KOPT-K1 (cell line): ENCODE results near the gene UNK.
"Not testable (repeated sequence)": the region's sequence is repeated elsewhere in the genome, so short reads cannot be mapped to it uniquely, and the experiment has no call there.

Experiments
- H3K27ac ChIP-seq: fragments of 200-600 bp; sonication (generic); 2 replicates; pipeline ENCODE4 v1.5.1; 2016; ENCODE audit warnings: antibody characterized with exemption, mild to moderate bottlenecking, low read depth, low read length; ENCODE audit not compliant: poor library complexity, severe bottlenecking
- H3K36me3 ChIP-seq: fragments of 200-600 bp; sonication (generic); 2 replicates; pipeline ENCODE4 v1.5.1; 2017; ENCODE audit warnings: antibody characterized with exemption, mild to moderate bottlenecking, low read length, moderate library complexity; ENCODE audit not compliant: insufficient read depth
- H3K9me3 ChIP-seq: fragments of 200-600 bp; sonication (generic); 2 replicates; pipeline ENCODE4 v1.5.1; 2017; ENCODE audit warnings: antibody characterized with exemption, low read length, mild to moderate bottlenecking; ENCODE audit not compliant: insufficient read depth, poor library complexity, severe bottlenecking

The UNK gene

GRCh38 chr17:75861927-75862317 is 77.3 kb downstream of the UNK start:
- Histone ChIP-seq H3K36me3 (no peaks in the 10 kb centered on the region), H3K27ac (no peak overlapping the region)

GRCh38 chr17:75864448-75864871 is 79.9 kb downstream of the UNK start:
- no peaks in the 10 kb centered on the region for H3K9me3 ChIP-seq
- peak overlapping the region; percentile 45 for H3K27ac ChIP-seq
- H3K36me3 ChIP-seq, result no peaks in the 10 kb centered on the region

More at GRCh38 chr17:75861927-75862317, 77.3 kb downstream of the UNK start:
- no peaks in the 10 kb centered on the region for H3K9me3 ChIP-seq

- peak overlapping the region; percentile 45 for H3K27ac ChIP-seq
- H3K9me3 ChIP-seq, result not testable (repeated sequence)
These were observed 80.3 kb downstream of the UNK start for GRCh38 chr17:75864887-75865286.

GRCh38 chr17:75865404-75866188 is 81.0 kb downstream of the UNK start:
- H3K27ac ChIP-seq, result peak overlapping the region; percentile 45
- not testable (repeated sequence) for H3K9me3 ChIP-seq, H3K36me3 ChIP-seq

More at GRCh38 chr17:75864887-75865286, 80.3 kb downstream of the UNK start:
- H3K36me3 ChIP-seq, result not testable (repeated sequence)

GRCh38 chr17:75868730-75869281 is 84.2 kb downstream of the UNK start:
- H3K36me3 ChIP-seq, H3K27ac ChIP-seq, H3K9me3 ChIP-seq: not testable (repeated sequence)

GRCh38 chr17:75869282-75870141 is 84.9 kb downstream of the UNK start:
- H3K36me3 ChIP-seq, result no peaks in the 10 kb centered on the region
- no peak overlapping the region for H3K27ac ChIP-seq
- no peaks in the 10 kb centered on the region for H3K9me3 ChIP-seq

GRCh38 chr17:75870228-75870627 is 85.6 kb downstream of the UNK start:
- H3K27ac ChIP-seq, H3K9me3 ChIP-seq, H3K36me3 ChIP-seq: not testable (repeated sequence)

- no peaks in the 10 kb centered on the region for H3K9me3 ChIP-seq
- no peaks in the 10 kb centered on the region for H3K36me3 ChIP-seq
- peak overlapping the region; percentile 35 for H3K27ac ChIP-seq
These were observed 88.1 kb downstream of the UNK start for GRCh38 chr17:75872434-75873351.

GRCh38 chr17:75873587-75874322 is 89.1 kb downstream of the UNK start:
- Histone ChIP-seq H3K36me3 (no peaks in the 10 kb centered on the region), H3K27ac (no peak overlapping the region), H3K9me3 (no peaks in the 10 kb centered on the region)

- peak overlapping the region; percentile 75 for H3K27ac ChIP-seq
- no peaks in the 10 kb centered on the region for H3K36me3 ChIP-seq
- no peaks in the 10 kb centered on the region for H3K9me3 ChIP-seq
These were observed 89.9 kb downstream of the UNK start for GRCh38 chr17:75874323-75875181.
